Astrocyte of the spinal cord (primary cell): ENCODE results near the gene AGAP1.

Source experiments
- DNase-seq: peaks from one replicate; pipeline ENCODE4 v3.0.0; 2011; ENCODE audit warnings: low read depth, low spot score
- H3K4me3 ChIP-seq: 2 replicates; pipeline ENCODE4 v1.5.1; 2011; ENCODE audit warnings: low read depth, mild to moderate bottlenecking, low read length, moderate library complexity
- in situ Hi-C: cut with HindIII; loops from 2 replicates; pipeline ENCODE4 v1.10.0; 2017; ENCODE audit warnings: low sequenced_read_pairs
- TF ChIP-seq, protein P1 (sequence below): IDR thresholded peaks from 2 replicates; pipeline ENCODE4 v1.5.1; 2012; ENCODE audit warnings: low read depth, mild to moderate bottlenecking, low read length, inconsistent platforms

AGAP1 gene

GRCh38 chr2:236113425-236113824 lies 619.6 kb downstream of the AGAP1 start:
- no peak overlapping the region for H3K4me3 ChIP-seq
- in situ Hi-C loops: no loop called here
- no peak for DNase-seq
- TF ChIP-seq, protein P1, sequence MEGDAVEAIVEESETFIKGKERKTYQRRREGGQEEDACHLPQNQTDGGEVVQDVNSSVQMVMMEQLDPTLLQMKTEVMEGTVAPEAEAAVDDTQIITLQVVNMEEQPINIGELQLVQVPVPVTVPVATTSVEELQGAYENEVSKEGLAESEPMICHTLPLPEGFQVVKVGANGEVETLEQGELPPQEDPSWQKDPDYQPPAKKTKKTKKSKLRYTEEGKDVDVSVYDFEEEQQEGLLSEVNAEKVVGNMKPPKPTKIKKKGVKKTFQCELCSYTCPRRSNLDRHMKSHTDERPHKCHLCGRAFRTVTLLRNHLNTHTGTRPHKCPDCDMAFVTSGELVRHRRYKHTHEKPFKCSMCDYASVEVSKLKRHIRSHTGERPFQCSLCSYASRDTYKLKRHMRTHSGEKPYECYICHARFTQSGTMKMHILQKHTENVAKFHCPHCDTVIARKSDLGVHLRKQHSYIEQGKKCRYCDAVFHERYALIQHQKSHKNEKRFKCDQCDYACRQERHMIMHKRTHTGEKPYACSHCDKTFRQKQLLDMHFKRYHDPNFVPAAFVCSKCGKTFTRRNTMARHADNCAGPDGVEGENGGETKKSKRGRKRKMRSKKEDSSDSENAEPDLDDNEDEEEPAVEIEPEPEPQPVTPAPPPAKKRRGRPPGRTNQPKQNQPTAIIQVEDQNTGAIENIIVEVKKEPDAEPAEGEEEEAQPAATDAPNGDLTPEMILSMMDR: no peak

- in situ Hi-C loops: no loop called here
- TF ChIP-seq, protein P1: no peak
- DNase-seq: no peak
- no peak overlapping the region for H3K4me3 ChIP-seq
Observed at GRCh38 chr2:236113948-236114347, 620.1 kb downstream of the AGAP1 start.

DNA sequence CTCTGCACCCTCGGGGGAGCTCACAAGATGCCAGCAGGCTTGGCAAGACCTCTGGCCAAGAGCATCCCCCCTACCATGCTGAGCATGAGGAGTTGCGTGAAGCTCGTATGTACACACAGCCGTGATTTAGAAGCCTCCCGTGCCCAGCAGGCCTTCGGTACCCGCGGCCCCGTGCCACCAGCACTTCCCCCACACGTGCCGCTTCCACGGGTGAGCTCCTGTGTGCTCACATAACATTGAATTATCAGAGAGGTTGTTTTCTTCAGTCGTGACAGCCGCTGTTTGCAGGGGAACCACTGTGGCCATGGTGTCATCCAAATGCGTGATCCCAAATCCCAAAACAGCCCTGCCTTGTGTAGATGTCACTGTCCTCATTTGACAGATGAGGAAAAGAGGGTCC lies 621.1 kb downstream of the AGAP1 start:
- no peak for DNase-seq
- H3K4me3 ChIP-seq: no peak overlapping the region
- TF ChIP-seq, protein P1: no peak
- in situ Hi-C loops: no loop called here

DNA sequence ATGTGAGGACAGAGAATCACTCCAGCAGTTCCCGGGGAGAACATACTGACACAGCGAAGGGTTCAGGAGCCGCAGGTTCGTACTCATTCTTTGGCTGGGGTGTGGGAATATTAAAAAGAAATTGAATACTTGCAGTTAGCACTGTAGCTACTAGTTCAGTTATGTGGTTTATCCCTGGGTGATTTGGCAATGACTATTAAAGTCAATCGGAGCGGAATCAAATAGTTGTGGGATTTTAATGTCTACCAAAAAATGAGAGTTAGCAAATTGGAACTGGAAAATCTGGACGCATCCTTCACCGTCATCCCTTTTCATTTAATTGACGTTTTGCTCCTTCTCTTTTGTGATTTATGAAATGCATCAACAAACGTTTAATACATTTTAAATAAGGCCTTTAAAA lies 623.6 kb downstream of the AGAP1 start:
- H3K4me3 ChIP-seq: no peak overlapping the region
- TF ChIP-seq, protein P1: no peak
- in situ Hi-C loops: no loop called here
- DNase-seq: peak; percentile 55

- DNase-seq: no peak
- TF ChIP-seq, protein P1: no peak
- in situ Hi-C loops: no loop called here
- no peak overlapping the region for H3K4me3 ChIP-seq
Observed at GRCh38 chr2:236117861-236118269, 624.0 kb downstream of the AGAP1 start.

GRCh38 chr2:236119003-236119402 lies 625.2 kb downstream of the AGAP1 start:
- TF ChIP-seq, protein P1: no peak
- no peak for DNase-seq
- no peak overlapping the region for H3K4me3 ChIP-seq
- in situ Hi-C loops: no loop called here

DNA sequence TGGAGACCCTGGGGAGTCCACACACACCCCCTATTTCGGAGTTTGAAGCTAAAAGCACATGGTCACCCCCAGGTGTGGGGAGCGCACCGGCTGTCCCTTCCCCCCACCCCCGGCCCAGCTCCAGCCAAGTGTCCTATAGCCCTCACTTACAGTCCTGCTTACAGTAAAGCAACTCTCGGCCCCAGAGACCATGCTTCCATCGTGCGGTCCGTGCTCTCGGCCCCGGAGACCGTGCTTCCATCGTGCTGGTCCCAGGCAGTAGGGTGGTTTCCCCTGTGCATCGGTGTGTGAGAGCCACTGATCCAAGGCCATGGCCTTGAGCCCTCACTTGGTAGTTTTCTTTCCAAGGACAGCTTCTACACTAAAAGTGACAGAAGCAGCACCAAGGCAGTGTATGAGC lies 625.6 kb downstream of the AGAP1 start:
- no peak overlapping the region for H3K4me3 ChIP-seq
- in situ Hi-C loops: no loop called here
- DNase-seq: no peak
- TF ChIP-seq, protein P1: no peak
